Trophoblast cell (in vitro differentiated cells and primary cell): Measurements from ENCODE around the gene FAM9C.

ENCODE experiments used
- DNase-seq, 2 donors: peaks; one replicate each; pipeline ENCODE4 v3.0.0-alpha.2; 2016
- H2AFZ ChIP-seq: 2 replicates; pipeline ENCODE4 v1.6.1; 2013; ENCODE audit warnings: low read length, moderate library complexity, mild to moderate bottlenecking; ENCODE audit not compliant: insufficient read depth, poor library complexity
- H2AK5ac ChIP-seq: 2 replicates; pipeline ENCODE4 v1.6.1; 2013; ENCODE audit warnings: mild to moderate bottlenecking, low read length
- H2BK120ac ChIP-seq: 2 replicates; pipeline ENCODE4 v1.6.1; 2013; ENCODE audit warnings: low read length, mild to moderate bottlenecking, moderate library complexity; ENCODE audit not compliant: insufficient read depth, poor library complexity
- H2BK12ac ChIP-seq: 2 replicates; pipeline ENCODE4 v1.6.1; 2013; ENCODE audit warnings: mild to moderate bottlenecking, low read length, moderate library complexity
- H2BK5ac ChIP-seq: 2 replicates; pipeline ENCODE4 v1.6.1; 2013; ENCODE audit warnings: low read length, low read depth, moderate library complexity, mild to moderate bottlenecking; ENCODE audit not compliant: poor library complexity
- H3K14ac ChIP-seq: 2 replicates; pipeline ENCODE4 v1.6.1; 2013; ENCODE audit warnings: mild to moderate bottlenecking, low read length
- H3K18ac ChIP-seq: 2 replicates; pipeline ENCODE4 v1.6.1; 2013; ENCODE audit warnings: mild to moderate bottlenecking, low read length
- H3K23ac ChIP-seq: 2 replicates; pipeline ENCODE4 v1.6.1; 2013; ENCODE audit warnings: low read length
- H3K27ac ChIP-seq: 2 replicates; pipeline ENCODE4 v1.5.1; 2013; ENCODE audit warnings: low read depth, mild to moderate bottlenecking, inconsistent platforms, low read length, moderate library complexity
- H3K27me3 ChIP-seq: 2 replicates; pipeline ENCODE4 v1.6.1; 2013; ENCODE audit warnings: inconsistent platforms, mild to moderate bottlenecking, low read length, moderate library complexity; ENCODE audit not compliant: insufficient read depth
- H3K36me3 ChIP-seq, 2 experiments: 1 replicate in 1 of 2; 2 replicates in 1 of 2; pipeline ENCODE4 v1.6.1; 2013; ENCODE audit warnings: low read length in 2 of 2, mild to moderate bottlenecking in 2 of 2, moderate library complexity in 1 of 2; ENCODE audit not compliant: insufficient read depth in 2 of 2, control insufficient read depth in 1 of 2
- H3K4ac ChIP-seq: 2 replicates; pipeline ENCODE4 v1.6.1; 2013; ENCODE audit warnings: low read depth, mild to moderate bottlenecking, low read length, moderate library complexity
- H3K4me1 ChIP-seq, 2 experiments: 1 replicate in 1 of 2; 2 replicates in 1 of 2; pipeline ENCODE4 v1.6.1; 2013; ENCODE audit warnings: low read length in 2 of 2, mild to moderate bottlenecking in 2 of 2, moderate library complexity in 1 of 2; ENCODE audit not compliant: insufficient read depth in 2 of 2, control insufficient read depth in 1 of 2
- H3K4me2 ChIP-seq: 2 replicates; pipeline ENCODE4 v1.6.1; 2013; ENCODE audit warnings: inconsistent platforms, mild to moderate bottlenecking, low read length, moderate library complexity
- H3K4me3 ChIP-seq: 2 replicates; pipeline ENCODE4 v1.5.1; 2013; ENCODE audit warnings: mild to moderate bottlenecking, low read depth, low read length, inconsistent platforms
- H3K79me1 ChIP-seq: one replicate; pipeline ENCODE4 v1.6.1; 2013; ENCODE audit warnings: low read length
- H3K79me2 ChIP-seq: 2 replicates; pipeline ENCODE4 v1.6.1; 2013; ENCODE audit warnings: low read length, mild to moderate bottlenecking; ENCODE audit not compliant: control insufficient read depth, insufficient read depth, poor library complexity
- H3K9ac ChIP-seq: 2 replicates; pipeline ENCODE4 v1.6.1; 2013; ENCODE audit warnings: mild to moderate bottlenecking, low read length
- H3K9me3 ChIP-seq: 2 replicates; pipeline ENCODE4 v1.6.1; 2013; ENCODE audit warnings: low read depth, mild to moderate bottlenecking, control low read depth, inconsistent platforms, low read length; ENCODE audit not compliant: insufficient read depth
- H4K12ac ChIP-seq: 2 replicates; pipeline ENCODE4 v1.6.1; 2013; ENCODE audit warnings: low read depth, mild to moderate bottlenecking, low read length, moderate library complexity
- H4K8ac ChIP-seq: 2 replicates; pipeline ENCODE4 v1.6.1; 2013; ENCODE audit warnings: low read depth, mild to moderate bottlenecking, low read length, moderate library complexity
- H4K91ac ChIP-seq: one replicate; pipeline ENCODE4 v1.6.1; 2013; ENCODE audit warnings: low read depth, mild to moderate bottlenecking, low read length, moderate library complexity
- WGBS: extraction: QIAGEN DNeasy Blood & Tissue Kit; methylation state at CpG from one replicate; pipeline ENCODE4 v1.1.7; 2013; ENCODE audit warnings: missing lambda C conversion rate; ENCODE audit not compliant: insufficient read length, insufficient coverage; ENCODE audit errors: extremely low coverage; 5-methylcytosine and 5-hydroxymethylcytosine counted together

Gene FAM9C

GRCh38 chrX:13090339-13091110, 46.1 kb upstream of the FAM9C start:
- Histone ChIP-seq H3K9me3 (no peaks in the 10 kb centered on the region), H4K91ac (no peak overlapping the region), H2BK12ac (no peak overlapping the region), H4K8ac (no peak overlapping the region), H2BK5ac (no peak overlapping the region), H3K18ac (no peak overlapping the region), H3K36me3 (no peaks in the 10 kb centered on the region), H3K79me1 (no peaks in the 10 kb centered on the region), H2AK5ac (no peak overlapping the region), H3K4me1 (peaks cover 0 to 7% of the 10 kb centered on the region in 2 experiments), H2BK120ac (no peak overlapping the region), H3K14ac (no peak overlapping the region), H3K27me3 (no peaks in the 10 kb centered on the region), H3K4me2 (no peak overlapping the region), H3K27ac (peak overlapping the region; percentile 6), H3K79me2 (no peaks in the 10 kb centered on the region), H3K23ac (no peak overlapping the region), H3K4ac (no peak overlapping the region), H3K9ac (no peak overlapping the region), H3K4me3 (no peak overlapping the region), H2AFZ (no peak overlapping the region), H4K12ac (no peak overlapping the region)
- no CpG with 5 or more reads among the region's 14 CpGs for WGBS
- peak; percentile 62 to 83 for DNase-seq

- DNase-seq: no peak
- no peak overlapping the region for H3K4me2 ChIP-seq
- no peak overlapping the region for H2BK12ac ChIP-seq
- no peak overlapping the region for H4K91ac ChIP-seq
- H2BK5ac ChIP-seq: no peak overlapping the region
- H3K14ac ChIP-seq: no peak overlapping the region
- H2BK120ac ChIP-seq: no peak overlapping the region
- H3K4me1 ChIP-seq: peaks cover 0 to 7% of the 10 kb centered on the region in 2 experiments
- no peak overlapping the region for H3K4me3 ChIP-seq
- no peaks in the 10 kb centered on the region for H3K9me3 ChIP-seq
- peak overlapping the region; percentile 6 for H3K27ac ChIP-seq
- no peak overlapping the region for H3K4ac ChIP-seq
- H3K23ac ChIP-seq: no peak overlapping the region
- H4K12ac ChIP-seq: no peak overlapping the region
- no peaks in the 10 kb centered on the region for H3K36me3 ChIP-seq
- H3K79me2 ChIP-seq: no peaks in the 10 kb centered on the region
- H3K9ac ChIP-seq: no peak overlapping the region
- no peak overlapping the region for H4K8ac ChIP-seq
- H3K18ac ChIP-seq: no peak overlapping the region
- H2AFZ ChIP-seq: no peak overlapping the region
- H3K27me3 ChIP-seq: no peaks in the 10 kb centered on the region
- H2AK5ac ChIP-seq: no peak overlapping the region
- no CpG with 5 or more reads among the region's 1 CpG for WGBS
- no peaks in the 10 kb centered on the region for H3K79me1 ChIP-seq
Observed at GRCh38 chrX:13090027-13090338, 45.6 kb upstream of the FAM9C start.

DNA sequence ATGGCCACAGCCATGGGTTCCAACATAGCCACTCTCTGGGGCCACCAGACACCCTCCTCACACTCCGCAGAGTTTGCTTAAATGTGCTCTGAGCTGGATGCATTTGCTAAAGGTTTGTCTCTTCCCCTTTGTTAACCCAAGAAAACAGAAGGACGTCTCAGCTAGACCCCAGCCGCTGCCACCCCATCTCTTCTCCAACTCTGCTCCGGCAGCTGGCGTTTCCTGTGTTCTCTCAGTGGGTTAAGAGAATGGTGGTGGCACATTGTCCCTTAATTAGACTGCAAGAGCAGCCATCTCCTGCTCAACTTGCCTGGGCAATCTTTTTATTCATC, 43.7 kb upstream of the FAM9C start:
- H3K23ac ChIP-seq: no peak overlapping the region
- H3K18ac ChIP-seq: no peak overlapping the region
- H3K4me3 ChIP-seq: no peak overlapping the region
- H2BK120ac ChIP-seq: no peak overlapping the region
- H2BK5ac ChIP-seq: no peak overlapping the region
- H4K8ac ChIP-seq: no peak overlapping the region
- no peak overlapping the region for H4K91ac ChIP-seq
- H3K4ac ChIP-seq: no peak overlapping the region
- no peak overlapping the region for H2AFZ ChIP-seq
- no peaks in the 10 kb centered on the region for H3K79me2 ChIP-seq
- H3K9ac ChIP-seq: no peak overlapping the region
- peaks cover 0 to 7% of the 10 kb centered on the region in 2 experiments for H3K4me1 ChIP-seq
- H2AK5ac ChIP-seq: no peak overlapping the region
- H3K27me3 ChIP-seq: no peaks in the 10 kb centered on the region
- no peaks in the 10 kb centered on the region for H3K9me3 ChIP-seq
- DNase-seq: no peak
- no peaks in the 10 kb centered on the region for H3K79me1 ChIP-seq
- H2BK12ac ChIP-seq: no peak overlapping the region
- no peak overlapping the region for H3K27ac ChIP-seq
- H4K12ac ChIP-seq: no peak overlapping the region
- no peak overlapping the region for H3K14ac ChIP-seq
- no peaks in the 10 kb centered on the region for H3K36me3 ChIP-seq
- H3K4me2 ChIP-seq: no peak overlapping the region
- no CpG with 5 or more reads among the region's 5 CpGs for WGBS

DNA sequence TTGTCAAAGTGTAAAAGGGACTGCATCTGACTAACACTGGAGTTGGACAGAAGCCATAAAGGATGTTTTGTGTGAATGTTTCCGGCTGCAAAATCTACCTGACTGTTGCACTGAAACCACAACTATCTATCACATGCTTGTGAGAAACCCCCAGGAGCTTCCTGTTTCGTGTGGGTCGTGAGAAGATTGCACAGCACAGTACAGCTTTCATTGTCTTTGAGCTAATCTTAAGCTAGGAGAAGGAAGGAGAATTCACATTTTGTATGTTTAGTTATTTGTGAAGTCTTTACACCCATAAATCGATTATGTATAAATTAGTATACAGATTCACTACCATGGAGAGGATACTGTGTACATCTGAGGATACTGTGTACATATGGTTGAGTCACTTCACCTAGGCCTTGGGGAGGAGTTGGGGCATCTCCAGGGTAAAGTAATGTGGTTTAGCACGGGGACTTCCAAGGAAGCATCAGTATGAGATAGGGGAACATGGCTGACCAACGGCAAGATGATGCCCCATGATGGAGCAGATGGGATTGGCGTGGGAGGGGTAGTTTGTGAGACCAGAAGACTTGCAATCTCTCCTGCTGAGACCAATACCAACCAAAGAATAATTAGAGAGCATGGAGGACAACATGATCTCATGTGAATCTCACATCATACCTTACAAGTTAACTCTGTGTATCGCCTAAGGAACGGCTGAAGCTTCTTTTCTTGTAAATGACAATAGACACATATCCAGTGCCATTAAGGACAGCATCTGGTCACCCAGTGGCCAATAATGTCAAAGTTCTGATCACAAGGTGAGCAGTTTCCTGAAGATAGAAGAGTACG, 43.1 kb upstream of the FAM9C start:
- peak in 1 of 2 donors; percentile 17 for DNase-seq
- Histone ChIP-seq H3K14ac (no peak overlapping the region), H3K23ac (no peak overlapping the region), H2BK5ac (no peak overlapping the region), H2AFZ (no peak overlapping the region), H3K36me3 (no peaks in the 10 kb centered on the region), H3K27ac (no peak overlapping the region), H3K27me3 (no peaks in the 10 kb centered on the region), H3K4me2 (no peak overlapping the region), H4K12ac (no peak overlapping the region), H3K4me3 (no peak overlapping the region), H3K4me1 (peaks cover 0 to 7% of the 10 kb centered on the region in 2 experiments), H3K9me3 (no peaks in the 10 kb centered on the region), H3K79me1 (no peaks in the 10 kb centered on the region), H3K79me2 (no peaks in the 10 kb centered on the region), H2AK5ac (no peak overlapping the region), H2BK120ac (no peak overlapping the region), H4K8ac (no peak overlapping the region), H4K91ac (peak overlapping the region; percentile 25), H3K9ac (no peak overlapping the region), H2BK12ac (no peak overlapping the region), H3K18ac (no peak overlapping the region), H3K4ac (no peak overlapping the region)
- no CpG with 5 or more reads among the region's 10 CpGs for WGBS
